HG03159 (cell line): ENCODE results near the gene RHOA.
"Not testable (repeated sequence)": the region's sequence is repeated elsewhere in the genome, so short reads cannot be mapped to it uniquely, and the experiment has no call there.

Source experiments
- ATAC-seq: cut with Tn5 transposase; IDR thresholded peaks from one replicate; pipeline ENCODE4 v1.9.1; 2021; ENCODE audit warnings: mild to moderate bottlenecking, moderate library complexity; ENCODE audit not compliant: unreplicated experiment

The RHOA gene

DNA sequence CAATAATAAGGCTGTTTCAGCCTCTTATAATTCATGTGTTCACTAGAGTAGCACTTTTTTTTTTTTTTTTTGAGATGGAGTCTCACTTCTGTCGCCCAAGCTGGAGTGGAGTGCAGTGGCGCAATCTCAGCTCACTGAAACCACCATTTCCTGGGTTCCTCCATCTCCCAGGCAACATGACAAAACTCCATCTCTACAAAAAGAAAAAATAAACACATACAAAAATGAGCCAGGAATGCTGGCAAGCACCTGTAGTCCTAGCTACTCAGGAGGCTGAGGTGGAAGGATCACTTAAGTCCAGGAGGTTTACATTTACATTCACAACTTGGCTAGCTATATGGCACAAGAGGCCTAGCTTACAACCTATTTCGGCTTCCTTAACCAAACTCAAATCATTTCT lies 78.7 kb downstream of the RHOA start:
- ATAC-seq, result no peak

DNA sequence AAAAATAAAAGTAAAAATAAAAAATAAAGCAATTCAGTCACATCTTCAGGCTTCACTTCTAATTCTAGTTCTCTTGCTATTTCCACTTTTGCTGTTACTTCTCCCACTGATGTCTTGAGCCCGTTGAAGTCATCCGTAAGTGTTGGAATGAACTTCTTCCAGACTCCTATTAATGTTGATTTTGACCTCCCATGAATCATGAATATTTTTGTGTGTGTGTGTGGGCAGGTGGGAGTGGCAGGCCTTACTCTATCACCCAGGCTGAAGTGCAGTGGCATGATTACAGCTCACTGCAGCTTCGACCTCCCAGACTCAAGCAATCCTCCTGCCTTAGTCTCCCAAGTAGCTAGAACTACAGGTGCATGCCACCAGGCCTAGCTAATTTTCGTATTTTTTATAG lies 82.6 kb downstream of the RHOA start:
- ATAC-seq, result no peak

DNA sequence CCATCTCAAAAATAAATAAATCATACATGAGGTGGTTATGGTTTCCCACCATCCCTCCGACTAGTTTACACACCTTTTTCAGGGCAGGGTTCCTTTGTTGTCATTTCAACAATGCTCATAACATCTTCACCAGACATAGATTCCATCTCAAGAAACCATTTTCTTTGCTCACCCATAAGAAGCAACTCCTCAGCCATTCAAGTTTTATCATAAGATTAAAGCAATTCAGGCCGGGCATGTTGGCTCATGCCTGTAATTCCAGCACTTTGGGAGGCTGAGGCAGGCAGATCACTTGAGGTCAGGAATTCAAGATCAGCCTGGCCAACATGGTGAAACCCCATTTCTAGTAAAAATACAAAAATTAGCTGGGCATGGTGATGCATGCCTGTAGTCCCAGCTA lies 83.4 kb downstream of the RHOA start:
- ATAC-seq, result not testable (repeated sequence)

- no peak for ATAC-seq
Observed at GRCh38 chr3:49327485-49327884, 84.3 kb downstream of the RHOA start.

GRCh38 chr3:49324768-49325167 lies 87.0 kb downstream of the RHOA start:
- ATAC-seq, result no peak

DNA sequence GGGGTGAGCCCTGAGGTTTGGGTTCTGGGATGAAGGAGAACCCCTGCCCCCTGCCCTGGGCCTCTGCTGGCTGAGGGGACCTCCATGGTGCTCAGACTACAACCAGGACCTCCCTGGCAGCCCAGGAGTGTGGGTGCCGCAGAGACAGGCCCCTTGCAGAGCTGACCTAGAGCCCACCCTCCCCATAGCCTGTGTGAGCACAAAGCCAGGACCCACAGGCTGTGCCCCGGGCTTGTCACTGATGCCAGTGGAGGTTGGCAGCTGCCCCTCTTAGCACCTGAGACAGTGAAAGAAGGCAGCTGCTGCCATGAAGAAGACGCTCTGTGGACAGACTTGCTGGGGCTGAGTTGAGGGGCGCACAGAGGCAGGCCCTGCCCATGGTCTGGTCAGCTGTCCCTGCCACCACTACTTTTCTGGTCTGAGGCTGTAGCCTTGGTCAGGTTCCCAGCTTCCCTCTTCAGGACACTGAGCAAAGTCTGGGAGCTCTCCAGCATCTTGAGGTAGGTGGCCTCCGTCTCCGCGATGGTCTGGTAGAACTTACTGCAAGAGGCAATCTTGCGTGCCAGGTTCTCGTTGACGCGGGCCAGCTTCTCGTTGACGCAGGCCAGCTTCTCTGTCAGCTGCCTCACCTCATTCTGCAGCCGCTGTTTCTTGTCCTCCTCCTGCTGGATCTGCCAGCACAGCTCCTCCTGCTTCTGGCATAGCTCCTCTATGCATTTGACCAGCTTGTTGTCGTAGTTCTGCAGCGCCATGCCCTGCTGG lies 94.9 kb downstream of the RHOA start:
- no peak for ATAC-seq

GRCh38 chr3:49313896-49314688 lies 97.7 kb downstream of the RHOA start:
- ATAC-seq, result no peak

- no peak for ATAC-seq
Observed at GRCh38 chr3:49311283-49311682, 100.5 kb downstream of the RHOA start.

DNA sequence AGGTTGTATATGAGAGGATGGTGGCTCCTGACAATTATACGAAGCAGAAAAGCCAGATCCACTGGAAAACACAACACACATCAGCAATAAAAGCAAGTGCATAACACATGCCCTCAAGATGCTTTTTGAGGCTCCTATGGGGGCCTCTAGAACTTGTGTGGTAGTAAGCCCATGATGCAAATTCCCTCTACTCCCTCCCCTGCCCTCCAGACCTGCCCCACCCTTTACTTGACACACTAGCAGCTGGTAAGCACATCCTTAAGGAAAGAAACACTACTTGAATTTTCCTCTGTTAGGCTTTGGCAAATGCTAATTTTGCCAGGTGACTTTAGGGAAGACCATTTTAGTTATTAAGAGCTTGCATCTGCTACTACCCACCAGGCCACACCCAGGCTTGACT lies 101.1 kb downstream of the RHOA start:
- ATAC-seq, result no peak
